HL-60 (cell line): ENCODE measurements around the gene EIF2B4.

Experiments
- CTCF ChIP-seq: IDR thresholded peaks from one replicate; pipeline ENCODE4 v1.5.1; 2011; ENCODE audit warnings: low read length, control low read depth, inconsistent platforms; ENCODE audit not compliant: insufficient read depth
- GABPA ChIP-seq: IDR thresholded peaks from 2 replicates; pipeline ENCODE4 v1.6.1; 2012; ENCODE audit warnings: low read depth
- POLR2AphosphoS5 ChIP-seq: IDR thresholded peaks from 2 replicates; pipeline ENCODE4 v1.6.1; 2012; ENCODE audit warnings: low read depth
- REST ChIP-seq: IDR thresholded peaks from 2 replicates; pipeline ENCODE4 v1.6.1; 2012; ENCODE audit warnings: low read depth; ENCODE audit not compliant: insufficient replicate concordance
- SPI1 ChIP-seq: IDR thresholded peaks from 2 replicates; pipeline ENCODE4 v1.6.1; 2012; ENCODE audit warnings: low read depth, mild to moderate bottlenecking, borderline replicate concordance

GRCh38 chr2:27407798-27408491 is 37.8 kb upstream of the EIF2B4 start:
- TF ChIP-seq CTCF (no peak), GABPA (no peak), POLR2AphosphoS5 (no peak), REST (no peak), SPI1 (no peak)
